Astrocyte (in vitro differentiated cells and primary cell): ENCODE data around the gene IQSEC3. TPM values are rescaled to one million over a fixed set of nuclear protein-coding genes. Genes with fewer than 3 reads are reported as not detected.
A peak's percentile ranks its signal among the peaks of the same experiment; 100 is the strongest.

Experiments
- DNase-seq: peaks from one replicate; pipeline ENCODE4 v3.0.0-alpha.2; 2010; ENCODE audit warnings: low read depth
- FAIRE-seq: peaks from 2 replicates; lab custom pipeline; 2011; peaks lifted over from hg19 to GRCh38; lab: Jason Lieb, UNC
- H2AFZ ChIP-seq: 2 replicates; pipeline ENCODE4 v1.6.0; 2012; ENCODE audit warnings: low read depth, low read length, inconsistent platforms
- H3K27ac ChIP-seq: 2 replicates; pipeline ENCODE4 v1.5.1; 2011; ENCODE audit warnings: low read depth, low read length, inconsistent platforms
- H3K27me3 ChIP-seq: 2 replicates; pipeline ENCODE4 v1.6.0; 2011; ENCODE audit warnings: low read length, inconsistent platforms; ENCODE audit not compliant: insufficient read depth
- H3K36me3 ChIP-seq: 2 replicates; pipeline ENCODE4 v1.5.1; 2011; ENCODE audit warnings: low read length, inconsistent platforms; ENCODE audit not compliant: insufficient read depth
- H3K4me1 ChIP-seq: 2 replicates; pipeline ENCODE4 v1.5.1; 2011; ENCODE audit warnings: low read length, inconsistent platforms; ENCODE audit not compliant: insufficient read depth
- H3K4me2 ChIP-seq: 2 replicates; pipeline ENCODE4 v1.6.0; 2012; ENCODE audit warnings: low read length, inconsistent platforms
- H3K4me3 ChIP-seq: 2 replicates; pipeline ENCODE4 v1.5.1; 2011; ENCODE audit warnings: low read depth, mild to moderate bottlenecking, low read length, inconsistent platforms; ENCODE audit not compliant: insufficient read depth
- H3K79me2 ChIP-seq: 2 replicates; pipeline ENCODE4 v1.6.0; 2012; ENCODE audit warnings: mild to moderate bottlenecking, low read length, inconsistent platforms; ENCODE audit not compliant: insufficient read depth
- H3K9ac ChIP-seq: 2 replicates; pipeline ENCODE4 v1.6.0; 2012; ENCODE audit warnings: mild to moderate bottlenecking, low read length, inconsistent platforms
- H3K9me3 ChIP-seq: 2 replicates; pipeline ENCODE4 v1.5.1; 2012; ENCODE audit warnings: low read depth, mild to moderate bottlenecking, low read length, inconsistent platforms; ENCODE audit not compliant: insufficient read depth
- H4K20me1 ChIP-seq: 2 replicates; pipeline ENCODE4 v1.6.0; 2012; ENCODE audit warnings: low read length, inconsistent platforms; ENCODE audit not compliant: insufficient read depth
- H3K27ac Mint-ChIP-seq: one replicate; pipeline ENCODE4 v1.8.0; 2021; ENCODE audit warnings: mild to moderate bottlenecking, mixed read lengths; ENCODE audit not compliant: unreplicated experiment
- H3K27me3 Mint-ChIP-seq: one replicate; pipeline ENCODE4 v1.8.0; 2021; ENCODE audit warnings: low read depth, mixed read lengths; ENCODE audit not compliant: unreplicated experiment
- H3K36me3 Mint-ChIP-seq: one replicate; pipeline ENCODE4 v1.8.0; 2021; ENCODE audit warnings: low read depth, mixed read lengths; ENCODE audit not compliant: unreplicated experiment
- H3K4me1 Mint-ChIP-seq: one replicate; pipeline ENCODE4 v1.8.0; 2021; ENCODE audit warnings: low read depth, mixed read lengths; ENCODE audit not compliant: unreplicated experiment
- H3K4me3 Mint-ChIP-seq: one replicate; pipeline ENCODE4 v1.8.0; 2021; ENCODE audit warnings: mild to moderate bottlenecking, moderate library complexity, mixed read lengths; ENCODE audit not compliant: unreplicated experiment
- H3K9me3 Mint-ChIP-seq: one replicate; pipeline ENCODE4 v1.8.0; 2021; ENCODE audit warnings: mild to moderate bottlenecking, mixed read lengths; ENCODE audit not compliant: unreplicated experiment
- EZH2 ChIP-seq: IDR thresholded peaks from 2 replicates; pipeline ENCODE4 v1.6.1; 2012; ENCODE audit warnings: mild to moderate bottlenecking, low read length, inconsistent platforms; ENCODE audit not compliant: insufficient read depth
- total RNA-seq: library from RNA; stranded (reverse); gene quantifications from 2 replicates; pipeline ENCODE4 v1.2.1, GENCODE V29; 2021
- TF ChIP-seq, protein P1 (sequence below): IDR thresholded peaks from 2 replicates; pipeline ENCODE4 v1.5.1; 2011; ENCODE audit warnings: low read depth, mild to moderate bottlenecking, inconsistent platforms, low read length, moderate library complexity; ENCODE audit not compliant: insufficient read depth

IQSEC3 gene
- total RNA-seq, 1 donor from 2014 or later = 0.34 TPM

DNA sequence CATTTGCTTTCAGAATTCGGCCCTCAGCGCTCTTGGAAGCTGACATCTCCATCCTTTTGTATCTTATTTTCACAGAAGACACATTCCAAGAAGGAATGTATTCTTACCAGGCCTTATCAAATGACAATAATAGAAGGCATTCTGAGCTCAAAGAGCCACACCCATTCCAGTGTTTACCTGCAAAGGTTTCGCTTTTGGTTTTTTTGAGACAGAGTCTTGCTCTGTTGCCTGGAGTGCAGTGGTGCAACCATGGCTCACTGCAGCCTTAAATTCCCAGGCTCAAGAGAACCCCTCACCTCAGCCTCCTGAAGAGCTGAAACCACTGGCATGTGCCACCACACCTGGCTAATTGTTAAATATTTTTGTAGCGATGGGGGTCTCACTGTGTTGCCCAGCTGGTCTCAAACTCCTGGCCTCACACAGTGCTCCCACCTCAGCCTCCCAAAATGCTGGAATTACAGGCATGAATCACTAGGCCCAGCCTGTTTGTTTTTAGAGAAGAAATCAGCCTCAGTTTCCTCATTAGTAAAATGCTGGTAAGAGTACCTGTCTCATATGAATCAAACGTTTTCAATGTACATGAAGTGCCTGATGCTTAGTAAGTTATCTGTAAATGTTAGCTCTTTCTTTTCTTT lies 78.2 kb downstream of the IQSEC3 start:
- peak overlapping the region; percentile 52 for H2AFZ ChIP-seq
- FAIRE-seq = no peak
- H3K27ac Mint-ChIP-seq = no peak overlapping the region

DNA sequence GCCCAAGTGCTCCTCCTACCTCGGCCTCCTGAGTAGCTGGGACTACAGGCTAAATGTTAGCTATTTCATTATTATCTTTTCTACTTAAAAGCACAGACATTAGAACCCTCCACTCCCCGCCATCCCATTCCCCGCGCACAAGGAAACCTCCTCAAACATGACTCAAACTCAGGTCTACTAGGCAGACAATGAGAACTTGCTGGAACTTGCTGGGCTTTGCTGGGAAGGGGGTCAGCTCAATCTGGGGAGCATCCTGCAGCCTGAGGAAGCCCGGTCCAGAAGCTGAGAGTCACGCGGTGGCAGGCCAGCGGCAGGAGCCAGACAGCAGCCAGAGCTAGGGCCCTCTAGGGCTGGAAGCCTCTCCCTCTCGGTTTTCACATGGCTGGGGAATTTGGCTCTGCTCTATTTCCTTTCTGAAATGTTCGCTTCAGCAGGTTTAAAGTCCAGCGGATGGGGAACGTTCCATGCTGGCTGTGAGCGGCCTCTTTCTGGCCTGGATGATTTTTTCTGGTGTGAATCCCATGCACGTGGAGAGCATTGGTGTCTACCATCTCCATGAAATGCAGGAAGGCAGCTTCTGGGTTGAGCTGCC lies 78.9 kb downstream of the IQSEC3 start:
- Mint-ChIP-seq H3K27ac (no peak overlapping the region), H3K4me1 (peaks cover 8% of the 10 kb centered on the region)
- TF ChIP-seq, protein P1, sequence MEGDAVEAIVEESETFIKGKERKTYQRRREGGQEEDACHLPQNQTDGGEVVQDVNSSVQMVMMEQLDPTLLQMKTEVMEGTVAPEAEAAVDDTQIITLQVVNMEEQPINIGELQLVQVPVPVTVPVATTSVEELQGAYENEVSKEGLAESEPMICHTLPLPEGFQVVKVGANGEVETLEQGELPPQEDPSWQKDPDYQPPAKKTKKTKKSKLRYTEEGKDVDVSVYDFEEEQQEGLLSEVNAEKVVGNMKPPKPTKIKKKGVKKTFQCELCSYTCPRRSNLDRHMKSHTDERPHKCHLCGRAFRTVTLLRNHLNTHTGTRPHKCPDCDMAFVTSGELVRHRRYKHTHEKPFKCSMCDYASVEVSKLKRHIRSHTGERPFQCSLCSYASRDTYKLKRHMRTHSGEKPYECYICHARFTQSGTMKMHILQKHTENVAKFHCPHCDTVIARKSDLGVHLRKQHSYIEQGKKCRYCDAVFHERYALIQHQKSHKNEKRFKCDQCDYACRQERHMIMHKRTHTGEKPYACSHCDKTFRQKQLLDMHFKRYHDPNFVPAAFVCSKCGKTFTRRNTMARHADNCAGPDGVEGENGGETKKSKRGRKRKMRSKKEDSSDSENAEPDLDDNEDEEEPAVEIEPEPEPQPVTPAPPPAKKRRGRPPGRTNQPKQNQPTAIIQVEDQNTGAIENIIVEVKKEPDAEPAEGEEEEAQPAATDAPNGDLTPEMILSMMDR = no peak
- TF ChIP-seq EZH2 = no peak

More for the DNA sequence above, 78.2 kb downstream of the IQSEC3 start:
- Histone ChIP-seq H3K4me1 (peaks cover 7% of the 10 kb centered on the region), H4K20me1 (no peaks in the 10 kb centered on the region), H3K4me3 (no peak overlapping the region), H3K36me3 (no peaks in the 10 kb centered on the region), H3K9ac (no peak overlapping the region), H3K27me3 (peaks cover 29% of the 10 kb centered on the region), H3K9me3 (no peaks in the 10 kb centered on the region), H3K79me2 (no peaks in the 10 kb centered on the region), H3K27ac (no peak overlapping the region), H3K4me2 (peak overlapping the region; percentile 46)
- Mint-ChIP-seq H3K9me3 (peaks cover 4% of the 10 kb centered on the region), H3K27me3 (peaks cover 69% of the 10 kb centered on the region), H3K4me3 (no peak overlapping the region), H3K36me3 (no peaks in the 10 kb centered on the region), H3K4me1 (peaks cover 8% of the 10 kb centered on the region)
- TF ChIP-seq, protein P1 = no peak
- TF ChIP-seq EZH2 = no peak
- no peak for DNase-seq

DNA sequence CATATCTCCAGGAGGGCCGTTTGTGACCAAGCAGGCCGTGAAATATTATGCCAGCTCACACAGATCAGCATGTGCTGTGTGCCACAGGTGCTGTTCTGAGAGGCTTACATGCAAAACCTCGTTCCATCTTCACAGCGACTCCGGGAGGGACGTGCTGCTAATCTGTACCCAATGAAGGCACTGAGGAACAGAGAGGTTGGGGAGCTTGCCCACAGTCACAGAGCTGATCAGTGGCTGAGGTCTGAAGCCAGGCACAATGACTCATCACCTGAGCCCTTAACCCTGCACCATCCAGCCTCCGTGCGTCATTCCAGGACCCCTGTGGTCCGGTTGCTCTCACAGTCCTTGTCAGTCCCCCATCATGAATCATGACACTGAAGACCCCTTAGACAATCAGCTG lies 80.7 kb downstream of the IQSEC3 start:
- Histone ChIP-seq H3K79me2 (no peaks in the 10 kb centered on the region), H3K36me3 (no peaks in the 10 kb centered on the region), H3K4me3 (no peak overlapping the region), H3K27me3 (peaks cover 20% of the 10 kb centered on the region), H4K20me1 (no peaks in the 10 kb centered on the region), H3K27ac (no peak overlapping the region), H3K9ac (no peak overlapping the region), H3K9me3 (no peaks in the 10 kb centered on the region), H2AFZ (no peak overlapping the region), H3K4me2 (no peak overlapping the region), H3K4me1 (peaks cover 7% of the 10 kb centered on the region)
- no peak for TF ChIP-seq EZH2
- TF ChIP-seq, protein P1 = no peak
- DNase-seq (no peak), FAIRE-seq (no peak)
- H3K27ac Mint-ChIP-seq = no peak overlapping the region
- no peak overlapping the region for H3K4me3 Mint-ChIP-seq
- H3K4me1 Mint-ChIP-seq = peaks cover 8% of the 10 kb centered on the region
- H3K27me3 Mint-ChIP-seq = peaks cover 69% of the 10 kb centered on the region
- peaks cover 2% of the 10 kb centered on the region for H3K9me3 Mint-ChIP-seq
- no peaks in the 10 kb centered on the region for H3K36me3 Mint-ChIP-seq

More for the DNA sequence above, 78.9 kb downstream of the IQSEC3 start:
- Histone ChIP-seq H3K4me1 (peaks cover 7% of the 10 kb centered on the region), H3K36me3 (no peaks in the 10 kb centered on the region), H3K4me3 (no peak overlapping the region), H3K4me2 (no peak overlapping the region), H2AFZ (no peak overlapping the region), H3K9me3 (no peaks in the 10 kb centered on the region), H3K79me2 (no peaks in the 10 kb centered on the region), H3K27me3 (peaks cover 24% of the 10 kb centered on the region), H4K20me1 (no peaks in the 10 kb centered on the region), H3K9ac (no peak overlapping the region), H3K27ac (no peak overlapping the region)
- Mint-ChIP-seq H3K27me3 (peaks cover 69% of the 10 kb centered on the region), H3K4me3 (no peak overlapping the region), H3K36me3 (no peaks in the 10 kb centered on the region), H3K9me3 (peaks cover 2% of the 10 kb centered on the region)
- FAIRE-seq = no peak
- DNase-seq = no peak
